ENCODE measurements around the gene PTCD2.

GRCh38 chr5:72300590-72301339 is 19.4 kb upstream of the PTCD2 start:
- no peak for TF ChIP-seq POLR2A (IDR thresholded peaks at IDR 0.05)
- no peak for TF ChIP-seq CTCF (IDR thresholded peaks at IDR 0.05)

Measured in heart left ventricle (tissue), 13 donors.